Activated CD8-positive, alpha-beta memory T cell treated with anti-CD3 and anti-CD28 coated beads, Interleukin-2, amount 50 U/mL, for 1 hour (primary cell): Measurements from ENCODE around the gene LALBA.
"Not testable (repeated sequence)": the region's sequence is repeated elsewhere in the genome, so short reads cannot be mapped to it uniquely, and the experiment has no call there.

Source experiments
- DNase-seq: peaks from one replicate; pipeline ENCODE4 v3.0.0-alpha.2; 2020; ENCODE audit errors: extremely low read depth

LALBA gene

DNA sequence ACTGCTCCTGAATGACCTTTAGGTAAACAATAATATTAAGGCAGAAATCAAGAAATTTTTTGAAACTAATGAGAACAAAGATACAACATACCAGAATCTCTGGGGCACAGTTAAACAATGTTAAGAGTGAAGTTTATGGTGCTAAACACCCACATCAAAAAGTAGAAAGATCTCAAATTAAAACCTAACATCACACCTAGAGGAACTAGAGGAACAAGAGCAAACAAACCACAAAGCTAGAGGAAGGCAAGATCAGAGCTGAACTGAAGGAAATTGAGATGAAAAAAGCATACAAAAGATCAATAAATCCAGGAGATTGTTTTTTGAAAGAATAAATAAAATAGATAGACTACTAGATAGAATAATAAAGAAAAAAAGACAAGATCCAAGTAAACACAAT, 37.2 kb downstream of the LALBA start:
- no peak for DNase-seq

DNA sequence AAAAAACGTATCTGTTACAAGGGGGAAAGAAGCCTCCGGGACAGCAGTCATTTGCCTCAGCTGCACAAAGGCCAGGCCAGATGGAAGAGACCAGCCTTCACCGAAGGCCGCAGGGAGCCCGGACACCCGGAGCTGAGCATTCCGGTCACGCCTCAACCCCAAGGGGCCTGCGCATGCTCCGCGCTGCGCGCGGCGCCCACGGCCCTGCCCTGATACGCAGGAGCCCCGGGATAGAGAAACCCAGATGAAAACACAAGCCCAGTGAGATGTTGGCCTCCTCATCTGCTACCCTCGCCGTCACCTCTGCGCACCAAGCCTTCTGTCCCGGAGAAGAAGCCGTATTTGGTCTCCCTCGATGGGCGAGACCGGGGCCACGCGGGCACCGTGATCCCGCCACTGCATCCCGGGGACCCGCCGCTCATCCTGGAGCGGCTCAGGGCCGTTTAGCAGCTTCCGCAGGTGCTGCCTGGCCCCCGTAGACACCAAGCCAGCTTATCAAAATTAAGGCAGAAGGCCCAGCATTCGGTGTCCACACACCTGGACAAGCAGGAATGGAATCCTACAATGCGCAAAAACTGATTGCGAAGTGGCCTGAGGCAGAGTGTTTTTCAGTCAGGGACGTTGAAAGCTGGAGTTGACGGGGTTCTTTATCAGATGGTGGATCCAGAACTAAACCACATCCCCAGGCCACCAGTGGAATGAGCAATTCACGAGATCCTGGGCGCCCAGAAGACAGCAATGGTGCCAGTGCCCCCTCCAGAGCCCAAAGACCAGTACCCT, 41.8 kb downstream of the LALBA start:
- no peak for DNase-seq

DNA sequence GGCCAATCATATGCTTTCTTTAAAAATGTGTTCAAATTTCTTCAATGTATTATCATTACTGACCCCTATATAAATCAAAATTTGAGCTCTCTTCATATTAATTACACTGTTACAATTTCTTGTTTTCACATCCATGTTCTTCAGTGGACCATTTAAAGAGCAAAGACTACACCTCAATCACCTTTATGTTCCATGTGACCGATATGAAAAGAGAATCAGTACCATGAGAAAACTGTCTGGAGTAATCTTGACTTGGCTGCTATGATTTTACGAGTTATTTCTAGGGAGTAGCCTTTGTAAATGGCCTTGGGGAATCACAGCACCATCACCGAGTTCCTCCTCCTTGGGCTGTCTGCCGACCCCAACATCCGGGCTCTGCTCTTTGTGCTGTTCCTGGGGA, 44.5 kb downstream of the LALBA start, which contains the start of gene OR8S1:
Gene OR8S1 (plus strand): TSS at position 301 of the 400 bp plus-strand sequence. CDS start 0 bp downstream, at position 301.
- DNase-seq = no peak

DNA sequence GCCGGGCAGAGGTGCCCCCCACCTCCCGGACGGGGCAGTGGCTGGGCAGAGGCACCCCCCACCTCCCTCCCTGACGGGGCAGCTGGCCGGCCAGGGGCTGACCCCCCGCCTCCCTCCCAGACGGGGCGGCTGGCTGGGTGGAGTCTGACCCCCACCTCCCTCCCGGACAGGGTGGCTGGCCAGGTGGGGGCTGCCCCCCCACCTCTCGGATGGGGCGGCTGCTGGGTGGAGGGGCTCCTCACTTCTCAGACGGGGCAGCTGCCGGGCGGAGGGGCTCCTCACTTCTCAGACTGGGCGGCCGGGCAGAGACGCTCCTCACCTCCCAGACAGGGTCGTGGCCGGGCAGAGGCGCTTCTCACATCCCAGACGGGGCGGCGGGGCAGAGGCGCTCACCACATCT, 49.5 kb downstream of the LALBA start:
- not testable (repeated sequence) for DNase-seq
